Epithelial cell of esophagus (primary cell): Measurements from ENCODE around the gene TMED3.

Experiments
- DNase-seq: peaks from one replicate; pipeline ENCODE4 v3.0.0; 2010; ENCODE audit warnings: low read depth
- H3K4me3 ChIP-seq: 2 replicates; pipeline ENCODE4 v1.5.1; 2011; ENCODE audit warnings: mild to moderate bottlenecking, low read length, control low read depth
- CTCF ChIP-seq: IDR thresholded peaks from 2 replicates; pipeline ENCODE4 v1.5.1; 2011; ENCODE audit warnings: low read depth, mild to moderate bottlenecking, low read length, control low read depth, inconsistent platforms; ENCODE audit not compliant: insufficient read depth; ENCODE audit errors: missing control alignments

TMED3 gene

GRCh38 chr15:79339588-79340314 lies 28.8 kb downstream of the TMED3 start:
- peak; percentile 81 for TF ChIP-seq CTCF
- no peak overlapping the region for H3K4me3 ChIP-seq
- peak; percentile 49 for DNase-seq

- no peak overlapping the region for H3K4me3 ChIP-seq
These were observed 29.3 kb downstream of the TMED3 start for GRCh38 chr15:79340315-79340602.

GRCh38 chr15:79341396-79341795 lies 30.5 kb downstream of the TMED3 start:
- no peak for DNase-seq
- H3K4me3 ChIP-seq: no peak overlapping the region
- no peak for TF ChIP-seq CTCF

More at GRCh38 chr15:79340315-79340602, 29.3 kb downstream of the TMED3 start:
- TF ChIP-seq CTCF: no peak
- no peak for DNase-seq

GRCh38 chr15:79349525-79349924 lies 38.6 kb downstream of the TMED3 start:
- TF ChIP-seq CTCF: no peak
- DNase-seq: no peak
- H3K4me3 ChIP-seq: no peak overlapping the region

GRCh38 chr15:79352206-79352605 lies 41.3 kb downstream of the TMED3 start:
- DNase-seq: no peak
- H3K4me3 ChIP-seq: no peak overlapping the region
- TF ChIP-seq CTCF: no peak

- TF ChIP-seq CTCF: no peak
- no peak overlapping the region for H3K4me3 ChIP-seq
- no peak for DNase-seq
These were observed 46.7 kb downstream of the TMED3 start for GRCh38 chr15:79357566-79357965.

GRCh38 chr15:79358069-79358468 lies 47.2 kb downstream of the TMED3 start:
- no peak for TF ChIP-seq CTCF
- H3K4me3 ChIP-seq: no peak overlapping the region
- DNase-seq: no peak
